ENCODE data around the gene ATP10A. TPM values are rescaled to one million over a fixed set of nuclear protein-coding genes. Genes with fewer than 3 reads are reported as not detected.

The ATP10A gene
- total and polyA plus RNA-seq, 5 donors from 2014 or later = 2.8 to 16.1 (median 5.5) TPM

DNA sequence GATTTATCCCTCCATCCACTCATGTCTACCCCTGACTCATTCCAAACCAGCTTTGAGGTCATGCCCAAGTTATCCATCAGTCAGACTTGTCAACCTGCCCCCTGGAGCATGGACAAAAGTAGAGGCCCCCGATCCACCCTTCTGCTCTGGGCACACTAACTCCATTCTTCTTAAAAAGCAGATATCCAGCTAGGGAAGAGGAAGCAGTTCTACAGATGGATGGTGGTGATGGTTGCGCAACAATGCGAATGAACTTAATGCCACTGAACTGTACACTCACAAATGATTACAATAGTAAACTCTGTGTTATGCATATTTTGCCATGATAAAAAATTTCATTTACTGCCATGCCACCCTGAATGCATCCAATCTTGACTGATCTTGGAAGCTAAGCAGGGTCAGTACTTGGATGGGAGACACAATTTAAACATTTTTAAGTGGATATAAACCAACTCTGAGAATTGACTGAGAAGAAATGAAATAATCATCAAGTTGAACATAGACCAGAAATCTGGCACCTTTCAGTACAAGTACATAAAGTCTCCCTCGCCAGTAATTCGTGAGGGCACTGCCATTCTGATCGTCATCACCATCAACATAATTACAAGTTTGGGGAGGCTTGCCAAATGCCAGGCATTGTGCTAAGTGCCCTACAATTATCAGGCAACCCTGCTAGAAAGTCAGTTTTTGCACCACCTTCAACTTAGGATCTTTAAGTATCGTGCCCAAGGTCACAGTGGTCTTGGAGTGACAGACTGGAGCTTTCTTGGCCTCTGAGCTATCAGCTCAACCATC lies 124.8 kb downstream of the ATP10A start:
- peak overlapping the region in 1 of 3 donors; percentile 31 for H3K27ac Mint-ChIP-seq
- no peak overlapping the region for H3K27ac ChIP-seq (ENCODE audit: insufficient read depth, low read length, poor library complexity, severe bottlenecking)

DNA sequence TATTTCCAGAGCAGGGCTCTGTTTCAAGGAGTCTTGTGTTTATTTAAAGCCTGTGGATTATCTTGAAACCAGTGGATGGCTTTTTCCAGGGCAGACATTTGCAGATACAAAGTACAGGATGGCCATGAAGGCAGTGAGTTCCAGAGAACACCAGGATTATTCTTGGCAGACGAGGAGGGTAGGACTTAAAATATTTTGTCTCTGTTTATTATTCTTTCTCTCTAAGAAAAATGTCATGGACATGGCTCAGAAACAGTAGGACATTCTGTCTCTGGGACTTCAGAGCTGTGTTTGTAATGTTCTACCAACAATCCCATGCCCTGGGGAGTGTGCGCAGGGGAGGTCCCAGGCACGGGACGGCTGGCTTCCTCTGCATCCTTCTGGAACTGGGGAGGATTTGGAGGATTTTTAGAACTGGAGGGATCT lies 125.9 kb downstream of the ATP10A start:
- Histone ChIP-seq H3K27ac (ENCODE audit: insufficient read depth, low read length, poor library complexity, severe bottlenecking) (no peak overlapping the region), H3K36me3 (ENCODE audit: control insufficient read depth, insufficient read depth, low read length) (peaks cover 2% of the 10 kb centered on the region), H3K27me3 (ENCODE audit: control insufficient read depth, insufficient read depth, low read length) (no peaks in the 10 kb centered on the region), H3K4me3 (ENCODE audit: low read depth, low read length) (no peak overlapping the region), H3K4me1 (ENCODE audit: control insufficient read depth, insufficient read depth, low read length, poor library complexity, severe bottlenecking) (no peaks in the 10 kb centered on the region), H3K9me3 (ENCODE audit: control insufficient read depth in 2 of 2, low read length in 2 of 2) (no peaks in the 10 kb centered on the region)
- ATAC-seq (ENCODE audit: low read depth in 2 of 2) (no peak), DNase-seq (no peak)
- H3K4me3 Mint-ChIP-seq = no peak overlapping the region
- peaks cover 0 to 13% (median 6%) of the 10 kb centered on the region in 4 donors for H3K4me1 Mint-ChIP-seq
- peaks cover 4% of the 10 kb centered on the region for H3K36me3 Mint-ChIP-seq
- H3K27me3 Mint-ChIP-seq = no peaks in the 10 kb centered on the region
- H3K27ac Mint-ChIP-seq = no peak overlapping the region
- H3K9me3 Mint-ChIP-seq = no peaks in the 10 kb centered on the region

More for the DNA sequence above, 124.8 kb downstream of the ATP10A start:
- ATAC-seq (ENCODE audit: low read depth in 2 of 2) = no peak
- H3K4me1 Mint-ChIP-seq = peaks cover 0 to 14% (median 6%) of the 10 kb centered on the region in 4 donors
- Histone ChIP-seq H3K9me3 (ENCODE audit: control insufficient read depth in 2 of 2, low read length in 2 of 2) (no peaks in the 10 kb centered on the region), H3K27me3 (ENCODE audit: control insufficient read depth, insufficient read depth, low read length) (no peaks in the 10 kb centered on the region), H3K36me3 (ENCODE audit: control insufficient read depth, insufficient read depth, low read length) (peaks cover 2% of the 10 kb centered on the region), H3K4me3 (ENCODE audit: low read depth, low read length) (no peak overlapping the region), H3K4me1 (ENCODE audit: control insufficient read depth, insufficient read depth, low read length, poor library complexity, severe bottlenecking) (no peaks in the 10 kb centered on the region)
- H3K36me3 Mint-ChIP-seq = peaks cover 4% of the 10 kb centered on the region
- H3K27me3 Mint-ChIP-seq = no peaks in the 10 kb centered on the region
- DNase-seq = no peak
- no peaks in the 10 kb centered on the region for H3K9me3 Mint-ChIP-seq
- H3K4me3 Mint-ChIP-seq = no peak overlapping the region

DNA sequence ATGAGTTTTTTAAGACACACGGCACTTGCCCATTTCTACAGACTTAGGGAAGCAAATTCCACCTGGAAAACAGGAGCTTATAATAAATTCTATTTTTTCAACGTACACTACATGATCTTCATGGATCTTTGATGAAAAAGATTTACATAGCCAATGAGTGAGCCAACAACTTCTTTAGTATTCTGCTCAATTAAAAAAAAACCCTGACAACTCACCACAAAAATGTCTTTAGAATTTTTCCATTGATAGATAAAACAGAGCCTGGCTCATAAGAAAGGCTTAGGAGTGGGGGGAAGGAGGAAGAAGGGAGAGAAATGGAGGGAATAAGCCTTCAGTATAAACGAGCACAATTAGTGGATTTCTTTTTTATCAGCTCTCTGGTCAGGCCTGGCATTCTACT lies 126.7 kb downstream of the ATP10A start:
- DNase-seq (no peak), ATAC-seq (ENCODE audit: low read depth in 2 of 2) (no peak)
- Histone ChIP-seq H3K4me1 (ENCODE audit: control insufficient read depth, insufficient read depth, low read length, poor library complexity, severe bottlenecking) (no peaks in the 10 kb centered on the region), H3K9me3 (ENCODE audit: control insufficient read depth in 2 of 2, low read length in 2 of 2) (no peaks in the 10 kb centered on the region), H3K27ac (ENCODE audit: insufficient read depth, low read length, poor library complexity, severe bottlenecking) (no peak overlapping the region), H3K36me3 (ENCODE audit: control insufficient read depth, insufficient read depth, low read length) (peaks cover 2% of the 10 kb centered on the region), H3K4me3 (ENCODE audit: low read depth, low read length) (no peak overlapping the region), H3K27me3 (ENCODE audit: control insufficient read depth, insufficient read depth, low read length) (no peaks in the 10 kb centered on the region)
- H3K9me3 Mint-ChIP-seq = no peaks in the 10 kb centered on the region
- H3K4me3 Mint-ChIP-seq = no peak overlapping the region
- no peaks in the 10 kb centered on the region for H3K27me3 Mint-ChIP-seq
- H3K27ac Mint-ChIP-seq = no peak overlapping the region
- peaks cover 4% of the 10 kb centered on the region for H3K36me3 Mint-ChIP-seq
- peaks cover 0 to 13% (median 8%) of the 10 kb centered on the region in 4 donors for H3K4me1 Mint-ChIP-seq

DNA sequence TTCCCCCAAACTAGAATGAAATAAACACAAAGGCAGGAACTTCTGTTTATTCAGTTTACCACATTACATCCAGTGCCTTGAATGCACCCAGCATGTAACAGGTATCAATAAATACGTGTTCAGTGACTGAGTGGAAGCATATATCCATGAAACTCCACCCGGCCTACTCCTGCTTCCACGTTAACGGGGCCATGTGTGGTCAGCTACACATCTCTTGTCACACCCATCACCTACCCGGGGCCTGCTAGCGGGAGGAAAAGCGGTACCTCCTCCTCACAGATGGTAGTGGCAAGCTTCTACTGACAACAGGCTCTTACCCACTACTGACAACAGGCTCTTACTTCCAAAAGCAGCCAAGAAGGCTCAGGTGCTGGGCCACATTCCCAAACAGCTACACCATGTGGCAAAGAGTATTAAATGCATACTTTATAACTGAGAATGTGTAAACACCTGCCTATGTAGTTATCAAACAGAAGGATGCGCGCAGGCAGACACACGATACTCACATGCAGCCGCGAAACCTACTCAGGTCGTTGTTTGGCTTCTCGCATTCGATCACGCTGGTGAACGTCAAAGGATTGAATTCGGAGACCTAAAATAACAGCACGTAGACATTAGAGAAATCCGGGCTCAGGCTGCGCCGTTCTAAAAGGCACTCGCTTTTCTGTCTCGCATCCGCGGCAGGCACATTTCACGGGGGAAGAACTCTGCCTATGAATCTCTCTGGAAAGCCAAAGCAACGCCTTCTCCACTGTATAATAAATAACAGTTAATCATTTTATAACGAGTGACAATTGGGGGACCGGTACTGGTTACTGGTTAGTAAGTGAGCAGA lies 127.4 kb downstream of the ATP10A start:
- Histone ChIP-seq H3K27ac (ENCODE audit: insufficient read depth, low read length, poor library complexity, severe bottlenecking) (no peak overlapping the region), H3K27me3 (ENCODE audit: control insufficient read depth, insufficient read depth, low read length) (no peaks in the 10 kb centered on the region), H3K4me1 (ENCODE audit: control insufficient read depth, insufficient read depth, low read length, poor library complexity, severe bottlenecking) (no peaks in the 10 kb centered on the region), H3K36me3 (ENCODE audit: control insufficient read depth, insufficient read depth, low read length) (peaks cover 2% of the 10 kb centered on the region), H3K4me3 (ENCODE audit: low read depth, low read length) (no peak overlapping the region), H3K9me3 (ENCODE audit: control insufficient read depth in 2 of 2, low read length in 2 of 2) (no peaks in the 10 kb centered on the region)
- Mint-ChIP-seq H3K9me3 (no peaks in the 10 kb centered on the region), H3K36me3 (peaks cover 4% of the 10 kb centered on the region), H3K27ac (no peak overlapping the region), H3K4me1 (peaks cover 0 to 10% (median 6%) of the 10 kb centered on the region in 4 donors), H3K27me3 (no peaks in the 10 kb centered on the region), H3K4me3 (no peak overlapping the region)
- DNase-seq (no peak), ATAC-seq (ENCODE audit: low read depth in 2 of 2) (no peak)

DNA sequence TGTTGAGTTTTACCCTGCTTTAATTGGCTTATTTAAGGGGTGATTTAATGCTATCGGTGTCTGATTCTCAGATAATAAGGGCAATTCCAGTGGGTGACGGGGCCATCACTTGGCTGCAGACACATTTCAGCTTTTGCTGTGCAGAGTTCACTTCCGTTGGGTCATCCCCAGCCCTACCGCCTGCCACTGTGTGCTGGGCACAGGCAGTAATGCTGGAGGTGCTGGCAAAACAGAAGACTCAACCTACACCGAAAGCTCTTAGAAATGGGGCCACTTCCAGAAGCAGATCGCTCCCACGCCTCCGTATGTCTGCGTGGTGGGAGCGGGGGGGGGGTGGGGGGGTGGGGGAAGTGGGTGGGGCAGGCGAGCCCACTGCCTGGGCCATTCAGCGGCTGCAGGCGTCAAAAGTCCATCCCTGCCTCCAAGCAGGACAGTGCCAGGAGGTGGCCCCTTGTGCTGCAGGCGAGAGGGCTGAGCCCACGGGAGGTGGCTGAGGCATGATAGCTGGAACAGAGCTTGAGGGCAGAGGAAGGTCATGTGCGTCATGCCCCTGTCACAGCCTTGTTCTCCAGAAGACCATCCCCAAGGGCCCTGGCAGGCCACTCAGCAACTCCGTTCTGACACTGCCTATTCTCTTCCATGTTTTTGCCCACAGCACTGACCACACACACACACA lies 128.3 kb downstream of the ATP10A start:
- peaks cover 0 to 5% (median 3%) of the 10 kb centered on the region in 4 donors for H3K4me1 Mint-ChIP-seq
- no peaks in the 10 kb centered on the region for H3K27me3 Mint-ChIP-seq
- Histone ChIP-seq H3K36me3 (ENCODE audit: control insufficient read depth, insufficient read depth, low read length) (peaks cover 2% of the 10 kb centered on the region), H3K4me1 (ENCODE audit: control insufficient read depth, insufficient read depth, low read length, poor library complexity, severe bottlenecking) (no peaks in the 10 kb centered on the region), H3K4me3 (ENCODE audit: low read depth, low read length) (no peak overlapping the region), H3K9me3 (ENCODE audit: control insufficient read depth in 2 of 2, low read length in 2 of 2) (no peaks in the 10 kb centered on the region), H3K27ac (ENCODE audit: insufficient read depth, low read length, poor library complexity, severe bottlenecking) (no peak overlapping the region), H3K27me3 (ENCODE audit: control insufficient read depth, insufficient read depth, low read length) (no peaks in the 10 kb centered on the region)
- H3K36me3 Mint-ChIP-seq = peaks cover 4% of the 10 kb centered on the region
- ATAC-seq (ENCODE audit: low read depth in 2 of 2) (no peak), DNase-seq (no peak)
- H3K27ac Mint-ChIP-seq = no peak overlapping the region
- no peaks in the 10 kb centered on the region for H3K9me3 Mint-ChIP-seq
- no peak overlapping the region for H3K4me3 Mint-ChIP-seq

DNA sequence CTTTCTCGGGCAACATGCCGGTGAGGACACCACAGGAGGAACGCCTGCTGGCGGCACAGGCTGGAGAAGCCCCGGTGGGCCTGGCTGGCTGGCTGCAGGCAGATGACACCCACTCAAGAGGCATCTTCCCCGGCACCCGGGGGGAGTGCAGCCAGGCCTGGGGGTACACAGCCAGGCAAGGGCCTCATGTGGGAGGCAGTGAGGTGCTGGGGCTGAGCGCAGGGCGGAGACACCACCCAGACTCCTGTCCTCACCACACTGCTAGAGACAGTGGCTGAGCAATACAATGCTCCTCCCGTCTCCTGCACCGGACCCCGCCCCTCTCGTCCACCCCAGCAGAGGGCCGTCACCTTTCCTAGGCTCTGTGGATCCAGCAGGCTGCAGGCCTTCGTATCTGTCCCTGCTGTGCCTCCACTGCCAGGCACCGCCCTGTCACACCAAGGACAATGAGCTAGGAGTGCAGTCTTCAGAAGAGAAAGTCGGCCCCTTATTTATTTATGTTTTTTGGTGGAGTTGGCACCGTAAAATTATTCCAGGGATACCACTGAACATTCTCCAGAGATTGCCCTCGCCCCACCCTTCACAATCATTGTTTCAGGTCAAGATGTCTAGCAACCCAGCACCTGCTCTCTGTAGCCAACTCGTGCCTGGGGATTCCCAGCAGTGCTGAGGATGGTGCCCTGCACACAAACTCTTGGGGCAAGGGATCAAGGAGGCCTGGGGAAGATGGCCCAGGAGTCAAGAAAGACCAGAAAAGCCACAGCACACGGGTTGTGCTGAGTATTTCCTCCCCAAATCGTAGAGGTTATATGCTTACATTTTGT lies 129.1 kb downstream of the ATP10A start:
- H3K27me3 Mint-ChIP-seq = no peaks in the 10 kb centered on the region
- Histone ChIP-seq H3K27ac (ENCODE audit: insufficient read depth, low read length, poor library complexity, severe bottlenecking) (no peak overlapping the region), H3K9me3 (ENCODE audit: control insufficient read depth in 2 of 2, low read length in 2 of 2) (no peaks in the 10 kb centered on the region), H3K4me3 (ENCODE audit: low read depth, low read length) (no peak overlapping the region), H3K4me1 (ENCODE audit: control insufficient read depth, insufficient read depth, low read length, poor library complexity, severe bottlenecking) (no peaks in the 10 kb centered on the region), H3K27me3 (ENCODE audit: control insufficient read depth, insufficient read depth, low read length) (no peaks in the 10 kb centered on the region), H3K36me3 (ENCODE audit: control insufficient read depth, insufficient read depth, low read length) (peaks cover 2% of the 10 kb centered on the region)
- H3K4me1 Mint-ChIP-seq = peaks cover 0 to 3% (median 0%) of the 10 kb centered on the region in 4 donors
- DNase-seq (no peak), ATAC-seq (ENCODE audit: low read depth in 2 of 2) (no peak)
- no peaks in the 10 kb centered on the region for H3K9me3 Mint-ChIP-seq
- peaks cover 4% of the 10 kb centered on the region for H3K36me3 Mint-ChIP-seq
- no peak overlapping the region for H3K27ac Mint-ChIP-seq
- H3K4me3 Mint-ChIP-seq = no peak overlapping the region
